Activated naive CD8-positive, alpha-beta T cell treated with anti-CD3 and anti-CD28 coated beads, Interleukin-2, amount 50 U/mL, for 24 hours (primary cell): ENCODE data around the gene DNM2.
A peak's percentile ranks its signal among the peaks of the same experiment; 100 is the strongest.

ENCODE experiments used
- ATAC-seq: fragments of 150-1000 bp; cut with Tn5 transposase; one replicate; pipeline ENCODE4 v1.10.0; 2021
- DNase-seq: peaks from one replicate; pipeline ENCODE4 v3.0.0; 2021
- H3K27ac Mint-ChIP-seq: one replicate; pipeline ENCODE4 v1.8.0; 2021; ENCODE audit warnings: mild to moderate bottlenecking, mixed read lengths
- H3K27me3 Mint-ChIP-seq: one replicate; pipeline ENCODE4 v1.8.0; 2021; ENCODE audit warnings: mixed read lengths
- H3K36me3 Mint-ChIP-seq: one replicate; pipeline ENCODE4 v1.8.0; 2021; ENCODE audit warnings: low read depth, mixed read lengths
- H3K4me1 Mint-ChIP-seq: one replicate; pipeline ENCODE4 v1.8.0; 2021; ENCODE audit warnings: mixed read lengths
- H3K4me3 Mint-ChIP-seq: one replicate; pipeline ENCODE4 v1.8.0; 2021; ENCODE audit warnings: mild to moderate bottlenecking, moderate library complexity, mixed read lengths
- H3K9me3 Mint-ChIP-seq: one replicate; pipeline ENCODE4 v1.8.0; 2021; ENCODE audit warnings: mixed read lengths

DNM2 gene

GRCh38 chr19:10685210-10685609 is 32.7 kb upstream of the DNM2 start:
- Mint-ChIP-seq H3K4me1 (peaks cover 2% of the 10 kb centered on the region), H3K36me3 (peaks cover 47% of the 10 kb centered on the region), H3K9me3 (no peaks in the 10 kb centered on the region), H3K4me3 (no peak overlapping the region), H3K27me3 (no peaks in the 10 kb centered on the region), H3K27ac (peak overlapping the region; percentile 22)
- ATAC-seq (no peak), DNase-seq (no peak)

- Mint-ChIP-seq H3K27ac (no peak overlapping the region), H3K36me3 (peaks cover 50% of the 10 kb centered on the region), H3K4me3 (no peak overlapping the region), H3K27me3 (no peaks in the 10 kb centered on the region), H3K9me3 (no peaks in the 10 kb centered on the region), H3K4me1 (peaks cover 2% of the 10 kb centered on the region)
- ATAC-seq (no peak), DNase-seq (no peak)
These were observed 31.7 kb upstream of the DNM2 start for GRCh38 chr19:10686193-10686592.

- Mint-ChIP-seq H3K9me3 (no peaks in the 10 kb centered on the region), H3K4me3 (no peak overlapping the region), H3K27me3 (no peaks in the 10 kb centered on the region), H3K4me1 (peaks cover 2% of the 10 kb centered on the region), H3K36me3 (peaks cover 52% of the 10 kb centered on the region), H3K27ac (no peak overlapping the region)
- DNase-seq (no peak), ATAC-seq (no peak)
These were observed 31.0 kb upstream of the DNM2 start for GRCh38 chr19:10686661-10687517.

- no peak overlapping the region for H3K27ac Mint-ChIP-seq
- H3K9me3 Mint-ChIP-seq = no peaks in the 10 kb centered on the region
- ATAC-seq (no peak), DNase-seq (no peak)
- H3K36me3 Mint-ChIP-seq = peaks cover 56% of the 10 kb centered on the region
- H3K4me3 Mint-ChIP-seq = no peak overlapping the region
- H3K27me3 Mint-ChIP-seq = no peaks in the 10 kb centered on the region
- H3K4me1 Mint-ChIP-seq = peaks cover 2% of the 10 kb centered on the region
These were observed 30.2 kb upstream of the DNM2 start for GRCh38 chr19:10687518-10688288.

- Mint-ChIP-seq H3K4me1 (peaks cover 2% of the 10 kb centered on the region), H3K36me3 (peaks cover 55% of the 10 kb centered on the region), H3K9me3 (no peaks in the 10 kb centered on the region), H3K4me3 (no peak overlapping the region), H3K27me3 (no peaks in the 10 kb centered on the region), H3K27ac (no peak overlapping the region)
- DNase-seq (no peak), ATAC-seq (no peak)
These were observed 29.2 kb upstream of the DNM2 start for GRCh38 chr19:10688545-10689280.

GRCh38 chr19:10690341-10690781 is 27.5 kb upstream of the DNM2 start:
- Mint-ChIP-seq H3K4me1 (peaks cover 10% of the 10 kb centered on the region), H3K9me3 (no peaks in the 10 kb centered on the region), H3K4me3 (no peak overlapping the region), H3K27ac (peak overlapping the region; percentile 71), H3K27me3 (peaks cover under 1% of the 10 kb centered on the region), H3K36me3 (peaks cover 42% of the 10 kb centered on the region)
- DNase-seq (no peak), ATAC-seq (no peak)

GRCh38 chr19:10691178-10691881 is 26.5 kb upstream of the DNM2 start:
- Mint-ChIP-seq H3K27me3 (peaks cover 6% of the 10 kb centered on the region), H3K27ac (peak overlapping the region; percentile 71), H3K4me1 (peaks cover 19% of the 10 kb centered on the region), H3K4me3 (no peak overlapping the region), H3K9me3 (no peaks in the 10 kb centered on the region), H3K36me3 (peaks cover 41% of the 10 kb centered on the region)
- DNase-seq = no peak
- no peak for ATAC-seq

- no peak for ATAC-seq
- H3K4me3 Mint-ChIP-seq = no peak overlapping the region
These were observed 26.0 kb upstream of the DNM2 start for GRCh38 chr19:10691883-10692282.

GRCh38 chr19:10692673-10693264 is 25.1 kb upstream of the DNM2 start:
- H3K9me3 Mint-ChIP-seq = no peaks in the 10 kb centered on the region
- H3K4me1 Mint-ChIP-seq = peaks cover 19% of the 10 kb centered on the region
- ATAC-seq (no peak), DNase-seq (no peak)
- peaks cover 13% of the 10 kb centered on the region for H3K27me3 Mint-ChIP-seq
- H3K36me3 Mint-ChIP-seq = peaks cover 35% of the 10 kb centered on the region
- H3K4me3 Mint-ChIP-seq = no peak overlapping the region
- H3K27ac Mint-ChIP-seq = no peak overlapping the region

More at GRCh38 chr19:10691883-10692282, 26.0 kb upstream of the DNM2 start:
- Mint-ChIP-seq H3K27ac (no peak overlapping the region), H3K36me3 (peaks cover 38% of the 10 kb centered on the region), H3K27me3 (peaks cover 9% of the 10 kb centered on the region), H3K4me1 (peaks cover 19% of the 10 kb centered on the region), H3K9me3 (no peaks in the 10 kb centered on the region)
- DNase-seq = no peak

- no peak for ATAC-seq
- Mint-ChIP-seq H3K36me3 (peaks cover 22% of the 10 kb centered on the region), H3K27ac (no peak overlapping the region), H3K4me3 (no peak overlapping the region), H3K27me3 (peaks cover 14% of the 10 kb centered on the region), H3K4me1 (peaks cover 17% of the 10 kb centered on the region), H3K9me3 (no peaks in the 10 kb centered on the region)
- DNase-seq = no peak
These were observed 23.1 kb upstream of the DNM2 start for GRCh38 chr19:10694706-10695307.

- DNase-seq (peak; percentile 90), ATAC-seq (peak; percentile 92)
- no peak overlapping the region for H3K27ac Mint-ChIP-seq
- H3K4me3 Mint-ChIP-seq = peak overlapping the region; percentile 76
- peaks cover 17% of the 10 kb centered on the region for H3K4me1 Mint-ChIP-seq
- H3K9me3 Mint-ChIP-seq = no peaks in the 10 kb centered on the region
- peaks cover 14% of the 10 kb centered on the region for H3K27me3 Mint-ChIP-seq
- peaks cover 16% of the 10 kb centered on the region for H3K36me3 Mint-ChIP-seq
These were observed 22.2 kb upstream of the DNM2 start for GRCh38 chr19:10695401-10696398.

GRCh38 chr19:10699650-10700335 is 18.1 kb upstream of the DNM2 start:
- Mint-ChIP-seq H3K4me1 (peaks cover 26% of the 10 kb centered on the region), H3K27me3 (peaks cover 16% of the 10 kb centered on the region), H3K4me3 (no peak overlapping the region), H3K27ac (no peak overlapping the region), H3K36me3 (peaks cover 15% of the 10 kb centered on the region), H3K9me3 (no peaks in the 10 kb centered on the region)
- DNase-seq (peak; percentile 76), ATAC-seq (no peak)
